ENCODE measurements around the gene MYOG. TPM values are rescaled to one million over a fixed set of nuclear protein-coding genes. Genes with fewer than 3 reads are reported as not detected.

The MYOG gene
- total RNA-seq, 2 experiments from 2014 or later = not detected

DNA sequence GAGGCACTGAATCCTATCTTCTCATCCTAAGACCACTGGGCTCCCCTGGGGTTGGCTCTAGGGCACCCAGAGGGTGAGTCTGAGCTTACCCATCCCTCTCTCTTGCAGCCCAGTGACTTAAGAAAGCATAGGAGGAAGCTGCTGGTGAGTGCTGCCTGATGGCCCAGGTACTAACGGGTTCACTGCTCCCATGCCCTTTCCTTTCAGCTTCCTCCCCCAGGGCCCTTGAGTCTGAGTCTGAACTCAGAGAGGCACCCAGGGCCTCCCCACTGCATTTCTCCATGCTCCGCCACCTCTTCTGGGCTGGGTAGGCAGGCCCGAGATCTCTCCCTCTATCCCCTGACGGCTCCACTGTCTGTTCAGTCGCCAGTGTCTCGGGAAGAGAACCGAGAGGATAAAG lies 29.8 kb downstream of the MYOG start:
- no peak overlapping the region for H3K27ac Mint-ChIP-seq
- intact Hi-C loops (cut with micrococcal nuclease) = no loop called here
- no peak overlapping the region for H3K4me3 Mint-ChIP-seq
- no peak for DNase-seq
- ChIA-PET CTCF (interaction anchor here (4.2 to 4.4 kb wide), 2 partner anchors 16 kb away, joined by 21 to 30 read pairs; no protein-coding TSS in a partner anchor), POLR2A (no interaction called here)
- peaks cover 5% of the 10 kb centered on the region for H3K27me3 Mint-ChIP-seq
- no peaks in the 10 kb centered on the region for H3K9me3 Mint-ChIP-seq
- no peaks in the 10 kb centered on the region for H3K36me3 Mint-ChIP-seq
- H3K4me1 Mint-ChIP-seq (ENCODE audit: low read depth) = no peaks in the 10 kb centered on the region

DNA sequence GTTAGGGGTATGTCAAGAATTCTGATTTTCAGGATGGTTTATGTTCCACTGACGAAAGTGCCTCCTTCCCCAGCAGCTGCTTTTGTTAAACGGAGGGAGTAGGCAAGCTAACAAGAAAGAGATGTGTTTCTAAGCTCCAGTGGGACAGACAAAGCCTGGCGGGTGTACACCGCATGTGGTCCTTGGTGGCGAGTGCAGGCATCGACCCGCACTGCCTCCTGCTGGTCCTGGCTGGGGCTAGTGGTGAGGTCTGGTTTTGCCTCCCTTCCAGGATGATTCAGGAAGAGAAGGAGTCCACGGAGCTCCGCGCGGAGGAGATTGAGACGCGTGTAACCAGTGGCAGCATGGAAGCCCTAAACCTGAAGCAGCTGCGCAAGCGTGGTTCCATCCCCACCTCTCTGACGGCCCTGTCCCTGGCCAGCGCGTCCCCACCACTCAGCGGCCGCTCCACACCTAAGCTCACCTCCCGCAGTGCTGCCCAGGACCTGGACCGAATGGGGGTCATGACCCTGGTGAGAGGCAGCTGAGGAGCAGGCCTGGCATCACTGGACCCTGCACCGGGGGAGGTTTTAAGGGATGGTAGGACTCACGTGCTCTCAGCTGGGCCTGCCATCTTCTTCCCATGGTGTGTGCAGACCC lies 30.5 kb downstream of the MYOG start:
- ChIA-PET CTCF (interaction anchor here (0.6 to 4.4 kb wide), 3 partner anchors 15 to 655 kb away, joined by 3 to 30 read pairs (median 3); no protein-coding TSS in a partner anchor), POLR2A (no interaction called here)
- no peaks in the 10 kb centered on the region for H3K9me3 Mint-ChIP-seq
- H3K27me3 Mint-ChIP-seq = peaks cover 5% of the 10 kb centered on the region
- H3K27ac Mint-ChIP-seq = no peak overlapping the region
- no peak for DNase-seq
- no peak overlapping the region for H3K4me3 Mint-ChIP-seq
- no peaks in the 10 kb centered on the region for H3K36me3 Mint-ChIP-seq
- intact Hi-C loops (cut with micrococcal nuclease) = no loop called here
- no peaks in the 10 kb centered on the region for H3K4me1 Mint-ChIP-seq (ENCODE audit: low read depth)

GRCh38 chr1:203054642-203055041 lies 31.2 kb downstream of the MYOG start:
- POLR2A ChIA-PET = no interaction called here
- H3K9me3 Mint-ChIP-seq = no peaks in the 10 kb centered on the region
- no peaks in the 10 kb centered on the region for H3K4me1 Mint-ChIP-seq (ENCODE audit: low read depth)
- H3K4me3 Mint-ChIP-seq = no peak overlapping the region
- no peak overlapping the region for H3K27ac Mint-ChIP-seq
- CTCF ChIA-PET = interaction anchor here (0.6 to 4.4 kb wide), 3 partner anchors 14 to 654 kb away, joined by 3 to 30 read pairs (median 3); no protein-coding TSS in a partner anchor
- H3K36me3 Mint-ChIP-seq = no peaks in the 10 kb centered on the region
- DNase-seq = no peak
- peaks cover 8% of the 10 kb centered on the region for H3K27me3 Mint-ChIP-seq
- intact Hi-C loops (cut with micrococcal nuclease) = no loop called here

- H3K27ac Mint-ChIP-seq = no peak overlapping the region
- no peak for DNase-seq
- H3K36me3 Mint-ChIP-seq = no peaks in the 10 kb centered on the region
- H3K4me3 Mint-ChIP-seq = no peak overlapping the region
- H3K4me1 Mint-ChIP-seq (ENCODE audit: low read depth) = no peaks in the 10 kb centered on the region
- CTCF ChIA-PET = interaction anchor here (4.4 kb wide), 1 partner anchor 14 kb away, joined by 30 read pairs; no protein-coding TSS in a partner anchor
- POLR2A ChIA-PET = interaction anchor here (0.6 kb wide), 1 partner anchor 161 kb away, joined by 6 read pairs; no protein-coding TSS in a partner anchor
- H3K27me3 Mint-ChIP-seq = peaks cover 8% of the 10 kb centered on the region
- no peaks in the 10 kb centered on the region for H3K9me3 Mint-ChIP-seq
- intact Hi-C loops (cut with micrococcal nuclease) = no loop called here
Measured at GRCh38 chr1:203054184-203054583, 31.6 kb downstream of the MYOG start.

GRCh38 chr1:203052601-203053000 lies 33.2 kb downstream of the MYOG start:
- no peak for DNase-seq
- ChIA-PET POLR2A (interaction anchor here (0.9 kb wide), 1 partner anchor 45 kb away, joined by 4 read pairs; the partner anchor contains the start of gene TMEM183A), CTCF (interaction anchor here (4.4 kb wide), 1 partner anchor 12 kb away, joined by 30 read pairs; no protein-coding TSS in a partner anchor)
- intact Hi-C loops (cut with micrococcal nuclease) = no loop called here
- Mint-ChIP-seq H3K27me3 (peaks cover 8% of the 10 kb centered on the region), H3K27ac (no peak overlapping the region), H3K4me1 (ENCODE audit: low read depth) (no peaks in the 10 kb centered on the region), H3K4me3 (no peak overlapping the region), H3K36me3 (peaks cover 3% of the 10 kb centered on the region), H3K9me3 (no peaks in the 10 kb centered on the region)

GRCh38 chr1:203051841-203052324 lies 33.9 kb downstream of the MYOG start:
- H3K9me3 Mint-ChIP-seq = no peaks in the 10 kb centered on the region
- ChIA-PET POLR2A (no interaction called here), CTCF (interaction anchor here (4.4 kb wide), 1 partner anchor 11 kb away, joined by 30 read pairs; no protein-coding TSS in a partner anchor)
- intact Hi-C loops (cut with micrococcal nuclease) = no loop called here
- no peak overlapping the region for H3K27ac Mint-ChIP-seq
- H3K4me1 Mint-ChIP-seq (ENCODE audit: low read depth) = no peaks in the 10 kb centered on the region
- DNase-seq = no peak
- peaks cover 3% of the 10 kb centered on the region for H3K36me3 Mint-ChIP-seq
- H3K27me3 Mint-ChIP-seq = peaks cover 8% of the 10 kb centered on the region
- H3K4me3 Mint-ChIP-seq = no peak overlapping the region

GRCh38 chr1:203050826-203051225 lies 35.0 kb downstream of the MYOG start:
- Mint-ChIP-seq H3K27me3 (peaks cover 8% of the 10 kb centered on the region), H3K9me3 (no peaks in the 10 kb centered on the region), H3K4me1 (ENCODE audit: low read depth) (no peaks in the 10 kb centered on the region), H3K4me3 (no peak overlapping the region), H3K27ac (no peak overlapping the region), H3K36me3 (peaks cover 3% of the 10 kb centered on the region)
- CTCF ChIA-PET = interaction anchor here (1.8 kb wide), 1 partner anchor 11 kb away, joined by 6 read pairs; no protein-coding TSS in a partner anchor
- intact Hi-C loops (cut with micrococcal nuclease) = no loop called here
- POLR2A ChIA-PET = no interaction called here
- no peak for DNase-seq

DNA sequence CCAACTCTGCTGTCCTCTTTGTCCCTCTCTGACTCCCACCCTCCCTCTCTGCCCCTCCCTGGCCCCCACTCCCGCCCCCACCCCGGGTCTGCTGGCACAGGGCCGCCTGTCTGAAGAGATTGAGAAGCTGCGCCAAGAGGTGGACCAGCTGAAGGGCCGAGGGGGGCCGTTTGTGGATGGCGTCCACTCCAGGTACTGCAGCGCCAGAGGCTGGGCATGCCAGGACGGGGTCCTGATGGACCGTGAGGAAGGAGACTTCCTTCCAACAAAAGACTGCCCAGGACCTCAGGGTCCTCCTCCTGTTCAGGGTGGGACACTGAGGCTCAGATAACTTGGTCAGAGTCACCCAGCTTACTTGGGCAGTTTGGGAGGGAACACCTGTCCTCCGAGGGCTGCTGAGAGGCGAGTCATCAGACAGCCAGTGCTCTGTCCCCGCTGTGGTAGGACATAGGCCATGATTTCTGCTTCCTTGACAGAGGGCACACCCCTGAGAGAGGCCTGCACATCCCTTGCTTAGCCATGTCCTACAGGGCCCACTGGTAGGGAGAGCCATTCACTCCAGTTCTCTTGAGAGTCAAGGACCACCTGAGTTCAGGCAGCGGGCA lies 36.1 kb downstream of the MYOG start:
- H3K36me3 Mint-ChIP-seq = peaks cover 3% of the 10 kb centered on the region
- POLR2A ChIA-PET = no interaction called here
- no peak overlapping the region for H3K27ac Mint-ChIP-seq
- DNase-seq = no peak
- H3K4me3 Mint-ChIP-seq = no peak overlapping the region
- intact Hi-C loops (cut with micrococcal nuclease) = no loop called here
- H3K4me1 Mint-ChIP-seq (ENCODE audit: low read depth) = no peaks in the 10 kb centered on the region
- H3K27me3 Mint-ChIP-seq = peaks cover 8% of the 10 kb centered on the region
- no peaks in the 10 kb centered on the region for H3K9me3 Mint-ChIP-seq
- CTCF ChIA-PET = interaction anchor here (1.8 kb wide), 1 partner anchor 10 kb away, joined by 6 read pairs; no protein-coding TSS in a partner anchor

GRCh38 chr1:203049077-203049476 lies 36.7 kb downstream of the MYOG start:
- H3K4me3 Mint-ChIP-seq = no peak overlapping the region
- CTCF ChIA-PET = no interaction called here
- DNase-seq = no peak
- POLR2A ChIA-PET = no interaction called here
- H3K4me1 Mint-ChIP-seq (ENCODE audit: low read depth) = no peaks in the 10 kb centered on the region
- H3K9me3 Mint-ChIP-seq = no peaks in the 10 kb centered on the region
- H3K36me3 Mint-ChIP-seq = peaks cover 3% of the 10 kb centered on the region
- peaks cover 8% of the 10 kb centered on the region for H3K27me3 Mint-ChIP-seq
- intact Hi-C loops (cut with micrococcal nuclease) = no loop called here
- no peak overlapping the region for H3K27ac Mint-ChIP-seq

GRCh38 chr1:203048555-203049051 lies 37.2 kb downstream of the MYOG start:
- H3K4me3 Mint-ChIP-seq = no peak overlapping the region
- H3K27ac Mint-ChIP-seq = no peak overlapping the region
- no peaks in the 10 kb centered on the region for H3K9me3 Mint-ChIP-seq
- ChIA-PET POLR2A (no interaction called here), CTCF (interaction anchor here (2.0 kb wide), 1 partner anchor 9 kb away, joined by 9 read pairs; no protein-coding TSS in a partner anchor)
- no peak for DNase-seq
- no peaks in the 10 kb centered on the region for H3K4me1 Mint-ChIP-seq (ENCODE audit: low read depth)
- H3K36me3 Mint-ChIP-seq = peaks cover 3% of the 10 kb centered on the region
- peaks cover 8% of the 10 kb centered on the region for H3K27me3 Mint-ChIP-seq
- intact Hi-C loops (cut with micrococcal nuclease) = no loop called here

DNA sequence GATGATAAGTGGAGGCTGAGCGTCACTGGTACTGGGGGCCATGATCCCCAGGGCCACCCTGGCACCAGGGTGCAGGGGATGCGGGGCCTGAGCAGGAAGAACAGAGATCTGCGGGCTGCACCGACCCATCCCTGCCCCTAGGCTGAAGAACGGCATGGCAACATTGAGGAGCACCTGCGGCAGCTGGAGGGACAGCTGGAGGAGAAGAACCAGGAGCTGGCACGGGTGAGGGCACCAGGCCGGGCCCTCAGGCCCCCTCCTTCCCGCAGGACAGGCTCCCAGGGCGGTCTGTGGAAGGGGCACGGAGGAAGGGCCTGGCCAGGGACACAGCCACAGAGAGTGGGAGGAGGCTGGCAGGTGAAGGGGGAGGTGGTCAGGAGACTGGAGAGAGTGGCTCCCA lies 37.7 kb downstream of the MYOG start:
- peaks cover 8% of the 10 kb centered on the region for H3K27me3 Mint-ChIP-seq
- POLR2A ChIA-PET = interaction anchor here (0.6 kb wide), 1 partner anchor 80 kb away, joined by 3 read pairs; no protein-coding TSS in a partner anchor
- no peaks in the 10 kb centered on the region for H3K4me1 Mint-ChIP-seq (ENCODE audit: low read depth)
- H3K4me3 Mint-ChIP-seq = no peak overlapping the region
- H3K36me3 Mint-ChIP-seq = peaks cover 3% of the 10 kb centered on the region
- DNase-seq = no peak
- H3K9me3 Mint-ChIP-seq = no peaks in the 10 kb centered on the region
- intact Hi-C loops (cut with micrococcal nuclease) = no loop called here
- no peak overlapping the region for H3K27ac Mint-ChIP-seq
- CTCF ChIA-PET = interaction anchor here (2.0 kb wide), 1 partner anchor 9 kb away, joined by 9 read pairs; no protein-coding TSS in a partner anchor

GRCh38 chr1:203046984-203047630 lies 38.7 kb downstream of the MYOG start:
- no peak overlapping the region for H3K4me3 Mint-ChIP-seq
- CTCF ChIA-PET = interaction anchor here (0.8 to 2.0 kb wide), 3 partner anchors 8 to 296 kb away, joined by 3 to 9 read pairs (median 4); no protein-coding TSS in a partner anchor
- peaks cover 3% of the 10 kb centered on the region for H3K36me3 Mint-ChIP-seq
- POLR2A ChIA-PET = interaction anchor here (0.6 kb wide), 1 partner anchor 79 kb away, joined by 3 read pairs; no protein-coding TSS in a partner anchor
- no peaks in the 10 kb centered on the region for H3K4me1 Mint-ChIP-seq (ENCODE audit: low read depth)
- intact Hi-C loops (cut with micrococcal nuclease) = no loop called here
- no peak overlapping the region for H3K27ac Mint-ChIP-seq
- H3K27me3 Mint-ChIP-seq = peaks cover 8% of the 10 kb centered on the region
- DNase-seq = no peak
- no peaks in the 10 kb centered on the region for H3K9me3 Mint-ChIP-seq
